Right lobe of liver (tissue), 4 donors: ENCODE results near the gene MORC4.

Experiments used
- POLR2A ChIP-seq: fragments of 450-650 bp; IDR thresholded peaks from one replicate; pipeline ENCODE4 v1.6.1; 2017; ENCODE audit warnings: antibody characterized with exemption, mild to moderate bottlenecking
- TF ChIP-seq, protein P1 (sequence below), 4 donors: fragments of 200-600 bp in 3 of 4; fragments of 450-650 bp in 1 of 4; IDR thresholded peaks; one replicate each; pipeline versions ENCODE4 v1.5.1 to v1.8.0; 2016 to 2022; ENCODE audit warnings: antibody characterized with exemption in 4 of 4, mild to moderate bottlenecking in 2 of 4
- donor health status: DM: no; HTN: no; CAD: no.
- donor health status: DM: no; HTN: no; CAD: no.
- donor health status: DM: no; HTN: yes; CAD: no.

DNA sequence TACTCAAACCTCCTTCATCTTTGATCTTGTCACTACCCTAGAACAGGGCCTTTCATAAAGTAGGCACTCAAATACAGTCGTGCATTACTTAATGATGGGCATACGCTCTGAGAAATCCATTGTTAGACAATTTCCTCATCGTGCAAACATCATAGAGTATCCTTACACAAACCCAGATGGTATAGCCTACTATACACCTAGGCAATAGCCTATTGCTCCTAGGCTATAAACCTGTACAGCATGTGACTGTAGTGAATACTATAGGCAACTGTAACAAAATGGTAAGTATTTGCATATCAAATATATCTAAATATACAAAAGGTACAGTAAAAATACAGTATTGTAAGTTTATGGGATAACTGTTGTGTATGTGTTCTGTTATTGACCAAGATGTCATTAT, 47.9 kb downstream of the MORC4 start:
- TF ChIP-seq, protein P1, sequence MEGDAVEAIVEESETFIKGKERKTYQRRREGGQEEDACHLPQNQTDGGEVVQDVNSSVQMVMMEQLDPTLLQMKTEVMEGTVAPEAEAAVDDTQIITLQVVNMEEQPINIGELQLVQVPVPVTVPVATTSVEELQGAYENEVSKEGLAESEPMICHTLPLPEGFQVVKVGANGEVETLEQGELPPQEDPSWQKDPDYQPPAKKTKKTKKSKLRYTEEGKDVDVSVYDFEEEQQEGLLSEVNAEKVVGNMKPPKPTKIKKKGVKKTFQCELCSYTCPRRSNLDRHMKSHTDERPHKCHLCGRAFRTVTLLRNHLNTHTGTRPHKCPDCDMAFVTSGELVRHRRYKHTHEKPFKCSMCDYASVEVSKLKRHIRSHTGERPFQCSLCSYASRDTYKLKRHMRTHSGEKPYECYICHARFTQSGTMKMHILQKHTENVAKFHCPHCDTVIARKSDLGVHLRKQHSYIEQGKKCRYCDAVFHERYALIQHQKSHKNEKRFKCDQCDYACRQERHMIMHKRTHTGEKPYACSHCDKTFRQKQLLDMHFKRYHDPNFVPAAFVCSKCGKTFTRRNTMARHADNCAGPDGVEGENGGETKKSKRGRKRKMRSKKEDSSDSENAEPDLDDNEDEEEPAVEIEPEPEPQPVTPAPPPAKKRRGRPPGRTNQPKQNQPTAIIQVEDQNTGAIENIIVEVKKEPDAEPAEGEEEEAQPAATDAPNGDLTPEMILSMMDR (IDR thresholded peaks at IDR 0.05), result no peak
- TF ChIP-seq POLR2A, result no peak
